ENCODE measurements around the gene DMD. TPM values are rescaled to one million over a fixed set of nuclear protein-coding genes. Genes with fewer than 3 reads are reported as not detected.
A peak's percentile ranks its signal among the peaks of the same experiment; 100 is the strongest.

DMD gene
- total and polyA plus RNA-seq, 2 experiments from 2014 or later, result 73.5 to 90.7 TPM

GRCh38 chrX:31272472-31272775 lies 1938.9 kb downstream of the DMD start:
- Histone ChIP-seq H3K9me3 (ENCODE audit: low read depth) (no peaks in the 10 kb centered on the region), H3K36me3 (no peaks in the 10 kb centered on the region), H3K27ac (no peak overlapping the region), H3K27me3 (peaks cover 11% of the 10 kb centered on the region), H3K4me3 (no peak overlapping the region), H3K4me1 (ENCODE audit: low read depth) (peaks cover 21% of the 10 kb centered on the region)
- DNase-seq (ENCODE audit: low read depth in 1 of 2, low spot score in 1 of 2), result no peak
- TF ChIP-seq CTCF (IDR thresholded peaks at IDR 0.05; ENCODE audit: low read depth, low read length), result no peak

- no peak overlapping the region for H3K4me3 ChIP-seq
- TF ChIP-seq CTCF (IDR thresholded peaks at IDR 0.05; ENCODE audit: low read depth, low read length), result no peak
- DNase-seq (ENCODE audit: low read depth in 1 of 2, low spot score in 1 of 2), result no peak
- H3K27me3 ChIP-seq, result peaks cover 11% of the 10 kb centered on the region
- no peaks in the 10 kb centered on the region for H3K36me3 ChIP-seq
- H3K4me1 ChIP-seq (ENCODE audit: low read depth), result peaks cover 26% of the 10 kb centered on the region
- H3K27ac ChIP-seq, result no peak overlapping the region
- no peaks in the 10 kb centered on the region for H3K9me3 ChIP-seq (ENCODE audit: low read depth)
Measured at GRCh38 chrX:31271615-31272471, 1939.5 kb downstream of the DMD start.

GRCh38 chrX:31269914-31270313 lies 1941.4 kb downstream of the DMD start:
- TF ChIP-seq CTCF (IDR thresholded peaks at IDR 0.05; ENCODE audit: low read depth, low read length), result no peak
- Histone ChIP-seq H3K9me3 (ENCODE audit: low read depth) (no peaks in the 10 kb centered on the region), H3K4me3 (no peak overlapping the region), H3K36me3 (no peaks in the 10 kb centered on the region), H3K27ac (no peak overlapping the region), H3K4me1 (ENCODE audit: low read depth) (peaks cover 26% of the 10 kb centered on the region), H3K27me3 (peaks cover 26% of the 10 kb centered on the region)
- DNase-seq (ENCODE audit: low read depth in 1 of 2, low spot score in 1 of 2), result peak in 1 of 2 donors; percentile 6

- no peaks in the 10 kb centered on the region for H3K9me3 ChIP-seq (ENCODE audit: low read depth)
- H3K27me3 ChIP-seq, result peaks cover 37% of the 10 kb centered on the region
- no peak overlapping the region for H3K27ac ChIP-seq
- H3K4me3 ChIP-seq, result no peak overlapping the region
- peak; percentile 24 to 40 for DNase-seq (ENCODE audit: low read depth in 1 of 2, low spot score in 1 of 2)
- TF ChIP-seq CTCF (IDR thresholded peaks at IDR 0.05; ENCODE audit: low read depth, low read length), result no peak
- no peaks in the 10 kb centered on the region for H3K36me3 ChIP-seq
- peaks cover 17% of the 10 kb centered on the region for H3K4me1 ChIP-seq (ENCODE audit: low read depth)
Measured at GRCh38 chrX:31268359-31268758, 1943.0 kb downstream of the DMD start.

GRCh38 chrX:31266203-31267076 lies 1944.9 kb downstream of the DMD start:
- Histone ChIP-seq H3K36me3 (no peaks in the 10 kb centered on the region), H3K4me3 (peak overlapping the region; percentile 62), H3K27ac (no peak overlapping the region), H3K4me1 (ENCODE audit: low read depth) (peaks cover 5% of the 10 kb centered on the region), H3K9me3 (ENCODE audit: low read depth) (no peaks in the 10 kb centered on the region), H3K27me3 (peaks cover 37% of the 10 kb centered on the region)
- no peak for TF ChIP-seq CTCF (IDR thresholded peaks at IDR 0.05; ENCODE audit: low read depth, low read length)
- DNase-seq (ENCODE audit: low read depth in 1 of 2, low spot score in 1 of 2), result peak; percentile 24 to 72

Data from cardiac muscle cell (in vitro differentiated cells and primary cell).